IMR-90 (cell line): Measurements from ENCODE around the gene TCF25. TPM values are rescaled to one million over a fixed set of nuclear protein-coding genes. Genes with fewer than 3 reads are reported as not detected.

Experiments used
- ATAC-seq: fragments of 200-7000 bp; cut with Tn5 transposase; 2 replicates; pipeline ENCODE4 v1.9.1; 2020; ENCODE audit warnings: low read depth, mild to moderate bottlenecking, moderate library complexity
- BruUV-seq: library from RNA; stranded (reverse); fragments of 400-500 nt; replicated peaks from 2 replicates; lab custom pipeline; 2021; lab: Mats Ljungman, UMichigan
- CTCF ChIA-PET: fragments of 300-600 bp; formaldehyde crosslinking; extraction: SDS; loops from one replicate; lab custom pipeline; 2021; ENCODE audit warnings: antibody characterized with exemption; lab: Yijun Ruan, JAX
- POLR2A ChIA-PET: fragments of 300-600 bp; sonication (Branson Sonifier 250); formaldehyde crosslinking; loops from one replicate; lab custom pipeline; 2022; ENCODE audit warnings: antibody characterized with exemption; ENCODE audit not compliant: unreplicated experiment; lab: Charles Lee
- DNase-seq: peaks from one replicate; pipeline ENCODE4 v3.0.0; 2013
- H2AFZ ChIP-seq: replicated peaks from 2 replicates; pipeline ENCODE3; 2013; ENCODE audit warnings: low read length, mild to moderate bottlenecking; ENCODE audit not compliant: poor library complexity
- H2AK5ac ChIP-seq: 2 replicates; pipeline ENCODE4 v1.6.1; 2013; ENCODE audit warnings: low read depth, low read length, inconsistent platforms
- H2AK9ac ChIP-seq: replicated peaks from 2 replicates; pipeline ENCODE3; 2013; ENCODE audit warnings: mild to moderate bottlenecking, low read depth, low read length, moderate library complexity; ENCODE audit not compliant: poor library complexity
- H2BK120ac ChIP-seq: 2 replicates; pipeline ENCODE4 v1.6.1; 2013; ENCODE audit warnings: low read depth, low read length, inconsistent platforms
- H2BK15ac ChIP-seq: 3 replicates; pipeline ENCODE4 v1.6.1; 2013; ENCODE audit warnings: low read depth, low read length, inconsistent platforms
- H2BK20ac ChIP-seq: 2 replicates; pipeline ENCODE4 v1.6.1; 2013; ENCODE audit warnings: low read depth, mild to moderate bottlenecking, inconsistent platforms, low read length, moderate library complexity
- H2BK5ac ChIP-seq: 2 replicates; pipeline ENCODE4 v1.6.1; 2013; ENCODE audit warnings: mild to moderate bottlenecking, low read depth, low read length, inconsistent platforms; ENCODE audit not compliant: poor library complexity, severe bottlenecking
- H3K14ac ChIP-seq: replicated peaks from 2 replicates; pipeline ENCODE4 v1.6.1; 2013; ENCODE audit warnings: low read depth, low read length, inconsistent platforms
- H3K18ac ChIP-seq: 2 replicates; pipeline ENCODE4 v1.6.1; 2013; ENCODE audit warnings: low read depth, low read length, control low read depth
- H3K23ac ChIP-seq: 2 replicates; pipeline ENCODE4 v1.6.1; 2013; ENCODE audit warnings: low read depth, low read length, inconsistent platforms
- H3K27ac ChIP-seq: 2 replicates; pipeline ENCODE4 v1.5.1; 2013; ENCODE audit warnings: mild to moderate bottlenecking, control low read depth, low read length; ENCODE audit not compliant: insufficient read depth
- H3K27me3 ChIP-seq: 2 replicates; pipeline ENCODE4 v1.6.1; 2013; ENCODE audit warnings: low read length; ENCODE audit not compliant: control insufficient read depth, insufficient read depth
- H3K36me3 ChIP-seq: 2 replicates; pipeline ENCODE4 v1.6.1; 2013; ENCODE audit warnings: low read length, mixed read lengths; ENCODE audit not compliant: control insufficient read depth, insufficient read depth
- H3K4ac ChIP-seq: 2 replicates; pipeline ENCODE4 v1.6.1; 2013; ENCODE audit warnings: low read depth, low read length, inconsistent platforms
- H3K4me1 ChIP-seq: 2 replicates; pipeline ENCODE4 v1.6.1; 2013; ENCODE audit warnings: low read length, mixed read lengths; ENCODE audit not compliant: control insufficient read depth, insufficient read depth
- H3K4me2 ChIP-seq: 2 replicates; pipeline ENCODE4 v1.6.1; 2013; ENCODE audit warnings: low read depth, mild to moderate bottlenecking, control low read depth, low read length, moderate library complexity
- H3K4me3 ChIP-seq: 2 replicates; pipeline ENCODE4 v1.5.1; 2013; ENCODE audit warnings: low read depth, mild to moderate bottlenecking, control low read depth, low read length, moderate library complexity; ENCODE audit not compliant: insufficient read depth
- H3K56ac ChIP-seq: 2 replicates; pipeline ENCODE4 v1.6.1; 2013; ENCODE audit warnings: low read length, inconsistent platforms; ENCODE audit not compliant: insufficient read depth; ENCODE audit errors: extremely low read depth
- H3K79me1 ChIP-seq, 2 experiments: 2 replicates each; pipeline ENCODE4 v1.6.1; 2013; ENCODE audit warnings: low read length in 2 of 2, inconsistent platforms in 1 of 2, low read depth in 1 of 2
- H3K9ac ChIP-seq: 2 replicates; pipeline ENCODE4 v1.6.1; 2013; ENCODE audit warnings: low read depth, low read length, control low read depth
- H3K9me1 ChIP-seq: 2 replicates; pipeline ENCODE4 v1.6.1; 2013; ENCODE audit warnings: low read length, inconsistent platforms; ENCODE audit not compliant: insufficient read depth
- H3K9me3 ChIP-seq: 2 replicates; pipeline ENCODE4 v1.6.1; 2013; ENCODE audit warnings: low read length; ENCODE audit not compliant: control insufficient read depth, insufficient read depth
- H4K20me1 ChIP-seq: 2 replicates; pipeline ENCODE4 v1.6.1; 2013; ENCODE audit warnings: low read length, inconsistent platforms; ENCODE audit not compliant: insufficient read depth
- H4K5ac ChIP-seq: 2 replicates; pipeline ENCODE4 v1.6.1; 2013; ENCODE audit warnings: mild to moderate bottlenecking, low read depth, low read length, control low read depth
- H4K8ac ChIP-seq, 2 experiments: 2 replicates each; pipeline ENCODE4 v1.6.1; 2013; ENCODE audit warnings: low read depth in 2 of 2, low read length in 2 of 2, control low read depth in 1 of 2, inconsistent platforms in 1 of 2
- H4K91ac ChIP-seq: 2 replicates; pipeline ENCODE4 v1.6.1; 2013; ENCODE audit warnings: low read depth, low read length, inconsistent platforms; ENCODE audit not compliant: insufficient read depth
- BHLHE40 ChIP-seq: fragments of 150-350 bp; IDR thresholded peaks from 2 replicates; pipeline ENCODE4 v1.6.1; 2016; ENCODE audit warnings: mild to moderate bottlenecking, low read depth, low read length
- CEBPB ChIP-seq: IDR thresholded peaks from 2 replicates; pipeline ENCODE4 v1.6.1; 2012; ENCODE audit warnings: low read depth, low read length, improper control_type of control experiment
- CHD1 ChIP-seq: IDR thresholded peaks from 2 replicates; pipeline ENCODE4 v1.6.1; 2012; ENCODE audit warnings: low read depth, low read length, improper control_type of control experiment
- FOS ChIP-seq: fragments of 150-350 bp; IDR thresholded peaks from 2 replicates; pipeline ENCODE4 v1.6.1; 2016; ENCODE audit warnings: low read depth, low read length
- MAFK ChIP-seq: IDR thresholded peaks from 2 replicates; pipeline ENCODE4 v1.6.1; 2012; ENCODE audit warnings: low read depth, low read length, improper control_type of control experiment
- MAZ ChIP-seq: IDR thresholded peaks from 2 replicates; pipeline ENCODE4 v1.6.1; 2012; ENCODE audit warnings: low read depth, mild to moderate bottlenecking, low read length, improper control_type of control experiment, moderate library complexity, borderline replicate concordance
- MXI1 ChIP-seq: IDR thresholded peaks from 2 replicates; pipeline ENCODE4 v1.6.1; 2012; ENCODE audit warnings: low read depth, mild to moderate bottlenecking, low read length, moderate library complexity, borderline replicate concordance
- POLR2A ChIP-seq: IDR thresholded peaks from 2 replicates; pipeline ENCODE4 v1.6.1; 2012; ENCODE audit warnings: mild to moderate bottlenecking, low read depth, low read length
- RAD21 ChIP-seq: IDR thresholded peaks from 2 replicates; pipeline ENCODE4 v1.6.1; 2012; ENCODE audit warnings: low read length, improper control_type of control experiment
- RCOR1 ChIP-seq: IDR thresholded peaks from 2 replicates; pipeline ENCODE4 v1.6.1; 2012; ENCODE audit warnings: mild to moderate bottlenecking, low read length, improper control_type of control experiment; ENCODE audit not compliant: insufficient replicate concordance
- RFX5 ChIP-seq: IDR thresholded peaks from 2 replicates; pipeline ENCODE4 v1.8.0; 2012; ENCODE audit warnings: low read depth, mild to moderate bottlenecking, low read length, moderate library complexity
- SMC3 ChIP-seq: fragments of 150-350 bp; IDR thresholded peaks from 2 replicates; pipeline ENCODE4 v1.6.1; 2016; ENCODE audit warnings: low read depth, mild to moderate bottlenecking, antibody characterized with exemption, low read length, moderate library complexity
- USF2 ChIP-seq: fragments of 150-350 bp; IDR thresholded peaks from 2 replicates; pipeline ENCODE4 v1.6.1; 2017; ENCODE audit warnings: mild to moderate bottlenecking, antibody characterized with exemption, low read length, low read depth
- WGBS, 2 experiments: methylation state at CpG; one replicate each; pipeline versions ENCODE4 v1.1.5 to v1.1.7; 2013; ENCODE audit warnings: missing lambda C conversion rate in 2 of 2; ENCODE audit not compliant: insufficient read length in 1 of 2; ENCODE audit errors: extremely low coverage in 2 of 2; 5-methylcytosine and 5-hydroxymethylcytosine counted together
- dilution Hi-C: fragments of 300-500 bp; cut with HindIII; formaldehyde crosslinking; loops from one replicate; pipeline ENCODE4 v1.14.3; 2018; ENCODE audit warnings: low sequenced_read_pairs; ENCODE audit not compliant: unreplicated experiment
- in situ Hi-C: fragments of 300-500 bp; cut with MboI; formaldehyde crosslinking; loops from 3 replicates; pipeline ENCODE4 v1.14.3; 2019; ENCODE audit warnings: low sequenced_read_pairs, inconsistent platforms, mixed read lengths
- intact Hi-C: fragments of 100-400 bp; cut with micrococcal nuclease; formaldehyde crosslinking; loops from 2 replicates; pipeline ENCODE4 v1.10.0; 2022
- polyA plus RNA-seq, 3 experiments: library from polyadenylated mRNA; depleted of rRNA; stranded (reverse); fragments of >200 nt; gene quantifications; 2 replicates each; pipeline ENCODE4 v1.2.3, GENCODE V29; 2012; ENCODE audit warnings: low replicate concordance in 1 of 3
- total RNA-seq: library from RNA; depleted of rRNA; stranded (reverse); fragments of >200 nt; gene quantifications from 2 replicates; pipeline ENCODE4 v1.2.3, GENCODE V29; 2012
- TF ChIP-seq, protein P1 (sequence below): conservative IDR thresholded peaks from 2 replicates; pipeline ENCODE4 v1.5.1; 2012; ENCODE audit warnings: mild to moderate bottlenecking, low read depth, low read length, improper control_type of control experiment

TCF25 gene
- total and polyA plus RNA-seq, 2 of the 4 experiments (the other 2 are of a cell fraction), result 127 to 184 TPM

DNA sequence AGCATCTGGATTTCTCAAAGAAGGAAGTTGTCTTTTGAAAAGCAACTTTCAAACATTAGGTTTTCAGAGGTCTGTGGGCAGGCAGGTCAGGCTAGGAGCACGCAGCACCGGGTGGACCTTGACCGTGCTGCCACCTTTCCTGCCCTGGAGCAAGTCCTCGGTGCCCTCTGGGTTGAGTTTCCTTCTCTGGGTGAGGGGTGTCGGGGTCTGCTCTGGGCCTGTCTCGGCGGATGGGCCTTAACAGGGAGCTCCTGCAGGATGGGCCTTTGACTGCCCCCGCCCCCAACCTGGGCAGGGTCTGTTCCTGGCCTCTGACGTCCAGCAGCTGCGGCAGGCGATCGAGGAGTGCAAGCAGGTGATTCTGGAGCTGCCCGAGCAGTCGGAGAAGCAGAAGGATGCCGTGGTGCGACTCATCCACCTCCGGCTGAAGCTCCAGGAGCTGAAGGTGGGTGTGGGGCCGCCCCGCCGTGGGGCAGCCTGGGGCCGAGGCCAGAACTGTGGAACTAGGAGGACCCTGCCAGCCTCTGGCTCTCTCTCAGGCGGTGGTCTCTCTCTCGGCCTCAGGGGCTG lies 83.9 kb downstream of the TCF25 start:
- peaks cover 20% of the 10 kb centered on the region for H4K20me1 ChIP-seq
- no peaks in the 10 kb centered on the region for H3K27me3 ChIP-seq
- no peaks in the 10 kb centered on the region for H3K9me3 ChIP-seq
- H3K18ac ChIP-seq, result no peak overlapping the region
- TF ChIP-seq MAZ (no peak), FOS (no peak), CHD1 (no peak), MXI1 (no peak), POLR2A (no peak), MAFK (no peak), BHLHE40 (no peak), RCOR1 (no peak), USF2 (no peak), RFX5 (no peak), SMC3 (no peak), CEBPB (no peak), RAD21 (no peak)
- TF ChIP-seq, protein P1, sequence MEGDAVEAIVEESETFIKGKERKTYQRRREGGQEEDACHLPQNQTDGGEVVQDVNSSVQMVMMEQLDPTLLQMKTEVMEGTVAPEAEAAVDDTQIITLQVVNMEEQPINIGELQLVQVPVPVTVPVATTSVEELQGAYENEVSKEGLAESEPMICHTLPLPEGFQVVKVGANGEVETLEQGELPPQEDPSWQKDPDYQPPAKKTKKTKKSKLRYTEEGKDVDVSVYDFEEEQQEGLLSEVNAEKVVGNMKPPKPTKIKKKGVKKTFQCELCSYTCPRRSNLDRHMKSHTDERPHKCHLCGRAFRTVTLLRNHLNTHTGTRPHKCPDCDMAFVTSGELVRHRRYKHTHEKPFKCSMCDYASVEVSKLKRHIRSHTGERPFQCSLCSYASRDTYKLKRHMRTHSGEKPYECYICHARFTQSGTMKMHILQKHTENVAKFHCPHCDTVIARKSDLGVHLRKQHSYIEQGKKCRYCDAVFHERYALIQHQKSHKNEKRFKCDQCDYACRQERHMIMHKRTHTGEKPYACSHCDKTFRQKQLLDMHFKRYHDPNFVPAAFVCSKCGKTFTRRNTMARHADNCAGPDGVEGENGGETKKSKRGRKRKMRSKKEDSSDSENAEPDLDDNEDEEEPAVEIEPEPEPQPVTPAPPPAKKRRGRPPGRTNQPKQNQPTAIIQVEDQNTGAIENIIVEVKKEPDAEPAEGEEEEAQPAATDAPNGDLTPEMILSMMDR, result no peak
- H2AK5ac ChIP-seq, result no peak overlapping the region
- no peak overlapping the region for H4K91ac ChIP-seq
- CTCF ChIA-PET, result no interaction called here
- no peak overlapping the region for H3K14ac ChIP-seq
- BruUV-seq, result no TSS peak
- H3K79me1 ChIP-seq, result peaks cover 6 to 50% of the 10 kb centered on the region in 2 experiments
- no peak overlapping the region for H3K27ac ChIP-seq
- H3K9me1 ChIP-seq, result no peaks in the 10 kb centered on the region; the same call in 1 of the 2 replicates
- no peak overlapping the region for H2AK9ac ChIP-seq
- ATAC-seq, result no peak
- no peaks in the 10 kb centered on the region for H3K4me1 ChIP-seq
- 97% methylated on average over 16 of the region's 23 CpGs; no CpG with 5 or more reads in 1 of the 2 experiments for WGBS, 2 experiments
- peaks cover 48% of the 10 kb centered on the region for H3K36me3 ChIP-seq
- H3K4me3 ChIP-seq, result no peak overlapping the region
- H2BK20ac ChIP-seq, result no peak overlapping the region
- in situ Hi-C loops, result no loop called here
- H2BK120ac ChIP-seq, result no peak overlapping the region
- H3K56ac ChIP-seq, result no peak overlapping the region
- dilution Hi-C loops, result no loop called here
- no peak overlapping the region for H3K4ac ChIP-seq
- no peak overlapping the region for H3K4me2 ChIP-seq
- H2AFZ ChIP-seq, result no peak overlapping the region
- no peak overlapping the region for H3K9ac ChIP-seq
- H2BK15ac ChIP-seq, result no peak overlapping the region
- H4K8ac ChIP-seq, result no peak overlapping the region
- H2BK5ac ChIP-seq, result no peak overlapping the region
- H4K5ac ChIP-seq, result no peak overlapping the region
- DNase-seq, result no peak
- intact Hi-C loops, result no loop called here
- H3K23ac ChIP-seq, result no peak overlapping the region
- POLR2A ChIA-PET, result no interaction called here
